Measurements from ENCODE around the gene STAT6. TPM values are rescaled to one million over a fixed set of nuclear protein-coding genes. Genes with fewer than 3 reads are reported as not detected.
A peak's percentile ranks its signal among the peaks of the same experiment; 100 is the strongest.
"Not testable (repeated sequence)": the region's sequence is repeated elsewhere in the genome, so short reads cannot be mapped to it uniquely, and the experiment has no call there.

STAT6 gene
- total RNA-seq, 1 experiment from 2014 or later = 44.4 TPM

GRCh38 chr12:57078519-57079404 is 32.4 kb downstream of the STAT6 start, which contains the start of gene NEMP1:
Gene NEMP1 (minus strand): TSS chr12:57078791. CDS start chr12:57078745, 46 bp downstream.
- H2BK120ac ChIP-seq (ENCODE audit: low read depth, low read length, poor library complexity, severe bottlenecking) = no peak within 1 kb of the TSS
- H3K4me1 ChIP-seq (ENCODE audit: insufficient read depth, low read length) = no peaks in the 10 kb centered on the region
- peak within 1 kb of the TSS; percentile 91 to 95 (median 95); a peak in 6 of 7 replicates for H3K27ac Mint-ChIP-seq
- H3K9me3 ChIP-seq (ENCODE audit: control insufficient read depth, low read depth, low read length) = no peaks in the 10 kb centered on the region
- TF ChIP-seq, protein P1, sequence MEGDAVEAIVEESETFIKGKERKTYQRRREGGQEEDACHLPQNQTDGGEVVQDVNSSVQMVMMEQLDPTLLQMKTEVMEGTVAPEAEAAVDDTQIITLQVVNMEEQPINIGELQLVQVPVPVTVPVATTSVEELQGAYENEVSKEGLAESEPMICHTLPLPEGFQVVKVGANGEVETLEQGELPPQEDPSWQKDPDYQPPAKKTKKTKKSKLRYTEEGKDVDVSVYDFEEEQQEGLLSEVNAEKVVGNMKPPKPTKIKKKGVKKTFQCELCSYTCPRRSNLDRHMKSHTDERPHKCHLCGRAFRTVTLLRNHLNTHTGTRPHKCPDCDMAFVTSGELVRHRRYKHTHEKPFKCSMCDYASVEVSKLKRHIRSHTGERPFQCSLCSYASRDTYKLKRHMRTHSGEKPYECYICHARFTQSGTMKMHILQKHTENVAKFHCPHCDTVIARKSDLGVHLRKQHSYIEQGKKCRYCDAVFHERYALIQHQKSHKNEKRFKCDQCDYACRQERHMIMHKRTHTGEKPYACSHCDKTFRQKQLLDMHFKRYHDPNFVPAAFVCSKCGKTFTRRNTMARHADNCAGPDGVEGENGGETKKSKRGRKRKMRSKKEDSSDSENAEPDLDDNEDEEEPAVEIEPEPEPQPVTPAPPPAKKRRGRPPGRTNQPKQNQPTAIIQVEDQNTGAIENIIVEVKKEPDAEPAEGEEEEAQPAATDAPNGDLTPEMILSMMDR (conservative IDR thresholded peaks at IDR 0.05) = no peak
- H2BK20ac ChIP-seq (ENCODE audit: low read depth, low read length, poor library complexity, severe bottlenecking) = no peak within 1 kb of the TSS
- no peak within 1 kb of the TSS for H3K23ac ChIP-seq (ENCODE audit: insufficient read length, low read depth, low read length)
- no peaks in the 10 kb centered on the region for H3K27me3 Mint-ChIP-seq (ENCODE audit: low read depth)
- H4K20me1 ChIP-seq (ENCODE audit: control insufficient read depth, insufficient read depth, insufficient read length) = no peaks in the 10 kb centered on the region
- peak within 1 kb of the TSS; percentile 92 for H3K14ac ChIP-seq (ENCODE audit: insufficient read depth, low read length)
- WGBS (ENCODE audit: extremely low coverage, insufficient read length, low lambda C conversion rate) = no CpG with 5 or more reads among the region's 39 CpGs
- H3K9ac ChIP-seq (ENCODE audit: extremely low read depth, insufficient read length, low read length) = peak within 1 kb of the TSS; percentile 70
- peak within 1 kb of the TSS; percentile 97 to 98 for H3K4me3 Mint-ChIP-seq
- H3K23me2 ChIP-seq (ENCODE audit: insufficient read length, low read depth, low read length, poor library complexity, severe bottlenecking) = peaks cover 4% of the 10 kb centered on the region
- peaks cover 5 to 20% (median 13%) of the 10 kb centered on the region in 3 experiments; a peak in 5 of 7 replicates for H3K36me3 Mint-ChIP-seq (ENCODE audit: insufficient read depth in 1 of 3, low read depth in 3 of 3)
- H3K79me2 ChIP-seq (ENCODE audit: insufficient read depth, low read length) = no peaks in the 10 kb centered on the region
- H3K79me1 ChIP-seq (ENCODE audit: insufficient read depth, low read depth, low read length, poor library complexity, severe bottlenecking) = no peaks in the 10 kb centered on the region
- no peak within 1 kb of the TSS for H2BK5ac ChIP-seq (ENCODE audit: insufficient read length, low read length)
- no peak within 1 kb of the TSS for H4K91ac ChIP-seq (ENCODE audit: insufficient read length, low read depth, low read length)
- no peak within 1 kb of the TSS for H2AFZ ChIP-seq (ENCODE audit: low read length)
- no peak within 1 kb of the TSS for H2BK15ac ChIP-seq (ENCODE audit: low read depth, low read length)
- peak within 1 kb of the TSS; percentile 74 for H3K4me2 ChIP-seq (ENCODE audit: insufficient read depth, insufficient read length, low read length)
- H3T11ph ChIP-seq (ENCODE audit: low read length) = no peak within 1 kb of the TSS
- no peak within 1 kb of the TSS for H3K56ac ChIP-seq (ENCODE audit: insufficient read length, low read depth, low read length)
- no peaks in the 10 kb centered on the region for H3K27me3 ChIP-seq (ENCODE audit: insufficient read depth, low read length)
- H3K27ac ChIP-seq (ENCODE audit: insufficient read length, low read depth, low read length) = no peak within 1 kb of the TSS
- H2BK12ac ChIP-seq (ENCODE audit: insufficient read length, low read depth, low read length) = no peak within 1 kb of the TSS
- peaks cover 10 to 13% of the 10 kb centered on the region in 2 experiments for H3K4me1 Mint-ChIP-seq
- no peak within 1 kb of the TSS for H4K5ac ChIP-seq (ENCODE audit: insufficient read length, low read depth, low read length)
- H3K9me3 Mint-ChIP-seq = no peaks in the 10 kb centered on the region; a peak in 1 of 5 replicates
- peak; percentile 100 for DNase-seq
- H4K8ac ChIP-seq (replicated peaks; ENCODE audit: insufficient read length, low read depth, low read length) = no peak within 1 kb of the TSS
- no peak within 1 kb of the TSS for H3K4ac ChIP-seq (ENCODE audit: low read depth, low read length)
- no peak within 1 kb of the TSS for H2AK5ac ChIP-seq (ENCODE audit: insufficient read length, low read length)
- H3K18ac ChIP-seq (ENCODE audit: insufficient read length, low read depth, low read length) = no peak within 1 kb of the TSS

DNA sequence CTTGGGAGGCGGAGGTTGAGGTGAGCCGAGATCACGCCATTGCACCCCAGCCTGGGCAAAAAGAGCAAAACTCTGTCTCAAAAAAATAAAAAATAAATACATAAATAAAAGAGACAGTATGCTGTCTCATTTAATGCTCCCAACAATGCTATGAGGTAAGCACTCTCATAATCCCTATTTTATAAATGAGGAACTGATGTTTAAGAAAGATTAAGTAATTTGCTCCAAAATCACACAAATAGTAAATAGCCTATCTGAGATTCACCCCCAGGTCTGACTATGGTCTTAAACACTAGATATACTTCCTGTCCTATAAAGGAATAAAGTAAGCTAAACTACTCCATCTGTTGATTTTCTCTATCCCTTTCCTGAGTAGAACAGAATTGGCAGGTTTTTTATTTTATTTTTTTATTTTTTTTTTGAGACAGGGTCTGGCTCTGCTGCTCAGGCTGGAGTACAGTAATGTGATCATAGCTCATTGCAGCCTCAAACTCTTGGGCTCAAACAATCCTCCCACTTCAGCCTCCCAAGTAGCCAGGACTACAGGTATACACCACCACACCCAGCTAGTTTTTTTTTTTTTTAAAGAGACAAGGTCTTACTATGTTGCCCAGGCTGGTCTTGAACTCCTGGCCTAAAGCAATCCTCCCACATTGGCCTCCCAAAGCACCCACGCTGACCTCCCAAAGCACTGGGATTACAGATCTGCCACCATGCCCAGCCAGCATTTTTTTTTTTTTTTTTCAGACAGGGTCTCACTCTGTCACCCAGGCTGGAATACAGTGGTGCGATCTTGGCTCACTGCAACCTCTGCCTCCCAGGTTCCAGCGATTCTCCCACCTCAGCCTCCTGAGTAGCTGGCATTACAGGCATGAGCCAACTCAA is 37.4 kb downstream of the STAT6 start:
- Mint-ChIP-seq H3K4me1 (peaks cover 4 to 10% of the 10 kb centered on the region in 2 experiments), H3K36me3 (ENCODE audit: insufficient read depth in 1 of 3, low read depth in 3 of 3) (peaks cover 15 to 56% (median 51%) of the 10 kb centered on the region in 3 experiments; a peak in 6 of 7 replicates)
- H3K56ac ChIP-seq (ENCODE audit: insufficient read length, low read depth, low read length); H3K4me2 ChIP-seq (ENCODE audit: insufficient read depth, insufficient read length, low read length); H2BK20ac ChIP-seq (ENCODE audit: low read depth, low read length, poor library complexity, severe bottlenecking); H4K91ac ChIP-seq (ENCODE audit: insufficient read length, low read depth, low read length); H3T11ph ChIP-seq (ENCODE audit: low read length); H2BK120ac ChIP-seq (ENCODE audit: low read depth, low read length, poor library complexity, severe bottlenecking); H3K9me3 ChIP-seq (ENCODE audit: control insufficient read depth, low read depth, low read length); H3K9ac ChIP-seq (ENCODE audit: extremely low read depth, insufficient read length, low read length); H3K23ac ChIP-seq (ENCODE audit: insufficient read length, low read depth, low read length); H4K20me1 ChIP-seq (ENCODE audit: control insufficient read depth, insufficient read depth, insufficient read length); H2AK5ac ChIP-seq (ENCODE audit: insufficient read length, low read length); H3K4me3 Mint-ChIP-seq; H3K23me2 ChIP-seq (ENCODE audit: insufficient read length, low read depth, low read length, poor library complexity, severe bottlenecking); H2BK15ac ChIP-seq (ENCODE audit: low read depth, low read length); H3K27ac Mint-ChIP-seq; H3K27me3 Mint-ChIP-seq (ENCODE audit: low read depth); H2BK5ac ChIP-seq (ENCODE audit: insufficient read length, low read length); H3K4me1 ChIP-seq (ENCODE audit: insufficient read depth, low read length); H2BK12ac ChIP-seq (ENCODE audit: insufficient read length, low read depth, low read length); DNase-seq; H3K14ac ChIP-seq (ENCODE audit: insufficient read depth, low read length); H3K27me3 ChIP-seq (ENCODE audit: insufficient read depth, low read length); H3K79me1 ChIP-seq (ENCODE audit: insufficient read depth, low read depth, low read length, poor library complexity, severe bottlenecking); H2AFZ ChIP-seq (ENCODE audit: low read length); H4K8ac ChIP-seq (replicated peaks; ENCODE audit: insufficient read length, low read depth, low read length); H3K9me3 Mint-ChIP-seq; H3K79me2 ChIP-seq (ENCODE audit: insufficient read depth, low read length); H4K5ac ChIP-seq (ENCODE audit: insufficient read length, low read depth, low read length); H3K18ac ChIP-seq (ENCODE audit: insufficient read length, low read depth, low read length); H3K4ac ChIP-seq (ENCODE audit: low read depth, low read length); H3K27ac ChIP-seq (ENCODE audit: insufficient read length, low read depth, low read length): not testable (repeated sequence)
- WGBS (ENCODE audit: extremely low coverage, insufficient read length, low lambda C conversion rate) = no CpG with 5 or more reads among the region's 6 CpGs
